Gastrocnemius medialis (tissue), 4 donors: Measurements from ENCODE around the gene CYP19A1. TPM values are rescaled to one million over a fixed set of nuclear protein-coding genes. Genes with fewer than 3 reads are reported as not detected.

Experiments
- ATAC-seq, 2 donors: fragments of 150-250 bp; one replicate each; pipeline ENCODE4 v1.9.1; 2016
- DNase-seq, 2 donors: peaks; one replicate each; pipeline ENCODE4 v3.0.0-alpha.2; 2019
- H3K27ac ChIP-seq, 4 donors: fragments of 200-600 bp; sonication (generic); 1 replicate in 1 of 4; 2 replicates in 3 of 4; pipeline ENCODE4 v1.5.1; 2016 to 2018; ENCODE audit warnings: mild to moderate bottlenecking in 2 of 4, moderate library complexity in 1 of 4
- H3K27me3 ChIP-seq, 3 donors: fragments of 200-600 bp; sonication (generic) in 2 of 3; 1 replicate in 1 of 3; 2 replicates in 2 of 3; pipeline versions ENCODE4 v1.5.1 to v1.6.0; 2016 to 2019; ENCODE audit warnings: mild to moderate bottlenecking in 1 of 3, moderate library complexity in 1 of 3
- H3K36me3 ChIP-seq, 2 donors: fragments of 200-600 bp; sonication (generic) in 1 of 2; one replicate each; pipeline ENCODE4 v1.5.1; 2017 to 2018
- H3K4me1 ChIP-seq, 2 donors: fragments of 200-600 bp; sonication (generic) in 1 of 2; one replicate each; pipeline ENCODE4 v1.5.1; 2016 to 2017; ENCODE audit warnings: mild to moderate bottlenecking in 2 of 2
- H3K4me3 ChIP-seq, 4 donors: fragments of 200-600 bp; sonication (generic) in 3 of 4; 1 replicate in 1 of 4; 2 replicates in 3 of 4; pipeline ENCODE4 v1.5.1; 2016 to 2019; ENCODE audit warnings: mild to moderate bottlenecking in 2 of 4
- H3K9me3 ChIP-seq, 3 donors: fragments of 200-600 bp; sonication (generic) in 2 of 3; 1 replicate in 1 of 3; 2 replicates in 2 of 3; pipeline ENCODE4 v1.5.1; 2016 to 2019
- POLR2A ChIP-seq, 2 donors: fragments of 450-650 bp; IDR thresholded peaks; one replicate each; pipeline ENCODE4 v1.6.1; 2017; ENCODE audit warnings: antibody characterized with exemption in 2 of 2, mild to moderate bottlenecking in 2 of 2, moderate library complexity in 2 of 2
- in situ Hi-C, 4 donors: fragments of 200-750 bp; cut with MboI; loops; one replicate each; pipeline versions ENCODE4 v1.15.0 to v1.8.0; 2017; ENCODE audit warnings: low sequenced_read_pairs in 4 of 4
- intact Hi-C: fragments of 100-400 bp; cut with DNase I; formaldehyde crosslinking; loops from one replicate; pipeline ENCODE4 v1.15.1; 2023; ENCODE audit warnings: low total_unique reads
- total RNA-seq, 4 donors: library from RNA; depleted of rRNA; stranded (reverse); fragments of >200 nt; gene quantifications; one replicate each; pipeline versions ENCODE4 v1.1.0 to v1.2.3, GENCODE V29; 2016
- TF ChIP-seq, protein P1 (sequence below), 5 experiments: fragments of 450-650 bp in 3 of 5; fragments of 200-600 bp in 2 of 5; sonication (generic) in 2 of 5; IDR thresholded peaks in 4 of 5; conservative IDR thresholded peaks in 1 of 5; 1 replicate in 4 of 5; 2 replicates in 1 of 5; pipeline ENCODE4 v1.5.1; 2016 to 2019; ENCODE audit warnings: antibody characterized with exemption in 5 of 5, mild to moderate bottlenecking in 3 of 5, moderate library complexity in 3 of 5

The CYP19A1 gene
- total RNA-seq, 4 donors from 2014 or later = 0.68 to 0.75 (median 0.71) TPM; not detected in 1

DNA sequence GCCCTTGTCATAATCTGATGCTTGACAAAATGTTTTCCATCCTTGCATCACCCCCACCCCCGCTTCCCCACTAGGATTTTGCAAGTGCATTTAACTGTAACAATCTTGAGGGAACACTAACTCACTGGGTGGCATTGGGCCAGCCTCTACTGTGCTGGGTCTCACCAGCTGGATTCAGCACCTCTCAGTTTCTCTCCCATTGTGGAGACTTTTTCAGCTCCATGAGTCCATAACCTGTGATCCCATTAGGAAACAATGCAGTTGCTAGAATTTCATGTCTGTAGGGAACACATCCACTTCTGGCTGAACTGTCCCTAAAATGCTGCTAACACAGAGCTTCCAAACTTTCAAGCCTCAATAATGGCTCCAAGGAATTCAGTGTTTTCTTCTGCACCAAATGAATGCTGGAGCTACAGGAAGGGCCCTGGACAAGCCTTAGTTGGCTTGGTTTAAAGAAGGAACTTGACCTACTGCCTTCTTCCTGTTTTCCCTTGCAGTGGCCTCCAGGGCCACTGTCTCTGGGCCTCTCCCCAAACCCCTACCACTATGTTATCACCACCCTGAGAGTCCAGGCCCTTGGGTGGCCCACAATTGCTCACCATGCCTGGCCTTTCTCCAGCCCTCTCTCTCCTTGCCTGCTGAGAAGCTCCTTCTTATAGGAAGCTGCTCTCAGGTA is 15.6 kb downstream of the CYP19A1 start:
- DNase-seq = peak in 1 of 2 donors; percentile 49
- H3K27me3 ChIP-seq = no peaks in the 10 kb centered on the region
- no peaks in the 10 kb centered on the region for H3K4me1 ChIP-seq
- in situ Hi-C loops = no loop called here
- H3K27ac ChIP-seq = no peak overlapping the region
- TF ChIP-seq, protein P1, sequence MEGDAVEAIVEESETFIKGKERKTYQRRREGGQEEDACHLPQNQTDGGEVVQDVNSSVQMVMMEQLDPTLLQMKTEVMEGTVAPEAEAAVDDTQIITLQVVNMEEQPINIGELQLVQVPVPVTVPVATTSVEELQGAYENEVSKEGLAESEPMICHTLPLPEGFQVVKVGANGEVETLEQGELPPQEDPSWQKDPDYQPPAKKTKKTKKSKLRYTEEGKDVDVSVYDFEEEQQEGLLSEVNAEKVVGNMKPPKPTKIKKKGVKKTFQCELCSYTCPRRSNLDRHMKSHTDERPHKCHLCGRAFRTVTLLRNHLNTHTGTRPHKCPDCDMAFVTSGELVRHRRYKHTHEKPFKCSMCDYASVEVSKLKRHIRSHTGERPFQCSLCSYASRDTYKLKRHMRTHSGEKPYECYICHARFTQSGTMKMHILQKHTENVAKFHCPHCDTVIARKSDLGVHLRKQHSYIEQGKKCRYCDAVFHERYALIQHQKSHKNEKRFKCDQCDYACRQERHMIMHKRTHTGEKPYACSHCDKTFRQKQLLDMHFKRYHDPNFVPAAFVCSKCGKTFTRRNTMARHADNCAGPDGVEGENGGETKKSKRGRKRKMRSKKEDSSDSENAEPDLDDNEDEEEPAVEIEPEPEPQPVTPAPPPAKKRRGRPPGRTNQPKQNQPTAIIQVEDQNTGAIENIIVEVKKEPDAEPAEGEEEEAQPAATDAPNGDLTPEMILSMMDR (IDR thresholded peaks at IDR 0.05 in 4 of 5, conservative IDR thresholded peaks at IDR 0.05 in 1 of 5) = no peak
- no peak for TF ChIP-seq POLR2A (IDR thresholded peaks at IDR 0.05)
- H3K36me3 ChIP-seq = no peaks in the 10 kb centered on the region
- H3K4me3 ChIP-seq = no peak overlapping the region
- intact Hi-C loops = no loop called here
- peak; percentile 41 to 63 for ATAC-seq
- no peaks in the 10 kb centered on the region for H3K9me3 ChIP-seq

- Histone ChIP-seq H3K4me3 (no peak overlapping the region), H3K4me1 (no peaks in the 10 kb centered on the region), H3K27me3 (no peaks in the 10 kb centered on the region), H3K9me3 (no peaks in the 10 kb centered on the region), H3K27ac (no peak overlapping the region), H3K36me3 (no peaks in the 10 kb centered on the region)
- in situ Hi-C loops = no loop called here
- intact Hi-C loops = no loop called here
- TF ChIP-seq POLR2A (IDR thresholded peaks at IDR 0.05) = no peak
- TF ChIP-seq, protein P1 (IDR thresholded peaks at IDR 0.05 in 4 of 5, conservative IDR thresholded peaks at IDR 0.05 in 1 of 5) = no peak
- no peak for DNase-seq
- ATAC-seq = no peak
These were observed 17.1 kb downstream of the CYP19A1 start for GRCh38 chr15:51321316-51321715.

DNA sequence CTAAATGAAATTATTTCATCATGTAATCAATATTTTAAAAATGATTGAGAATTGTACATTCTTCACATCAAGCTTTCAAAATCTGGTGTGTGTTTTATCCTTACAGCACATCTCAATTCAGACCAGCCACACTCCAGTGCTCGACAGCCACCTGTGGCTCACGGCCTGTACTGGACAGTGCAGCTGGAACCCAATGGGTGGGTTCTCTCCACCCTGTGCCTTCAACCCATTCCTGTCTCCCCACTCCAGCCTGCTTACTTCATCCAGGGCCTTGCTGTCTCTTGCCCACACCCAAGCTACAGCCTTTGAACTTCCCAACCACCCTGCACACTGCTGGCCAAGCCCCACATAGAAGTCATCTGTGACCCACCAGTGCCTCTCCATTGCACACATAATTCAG is 17.6 kb downstream of the CYP19A1 start:
- Histone ChIP-seq H3K27ac (no peak overlapping the region), H3K9me3 (no peaks in the 10 kb centered on the region), H3K27me3 (no peaks in the 10 kb centered on the region), H3K4me1 (no peaks in the 10 kb centered on the region), H3K4me3 (no peak overlapping the region), H3K36me3 (no peaks in the 10 kb centered on the region)
- TF ChIP-seq, protein P1 (IDR thresholded peaks at IDR 0.05 in 4 of 5, conservative IDR thresholded peaks at IDR 0.05 in 1 of 5) = no peak
- intact Hi-C loops (no loop called here), in situ Hi-C loops (no loop called here)
- ATAC-seq = no peak
- no peak for DNase-seq

DNA sequence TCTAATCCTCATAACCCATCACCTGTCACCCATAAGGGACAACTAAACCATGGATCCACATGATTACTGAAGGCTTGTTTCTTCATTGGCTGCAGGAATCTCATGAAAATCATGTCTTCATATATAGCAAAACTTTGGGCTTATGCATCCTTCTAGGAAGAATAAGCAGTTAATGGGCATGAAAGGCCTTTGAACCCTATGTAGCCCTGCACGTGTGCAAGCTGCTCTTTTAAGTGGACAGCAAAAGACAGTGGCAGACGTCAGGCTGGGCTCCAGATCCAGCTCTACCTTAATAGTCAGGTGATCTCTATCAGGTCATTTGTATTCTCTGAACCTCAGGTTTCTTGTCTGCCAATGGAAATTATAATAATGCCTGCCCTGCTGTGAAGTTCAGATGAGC is 18.9 kb downstream of the CYP19A1 start:
- in situ Hi-C loops = no loop called here
- TF ChIP-seq, protein P1 (IDR thresholded peaks at IDR 0.05 in 4 of 5, conservative IDR thresholded peaks at IDR 0.05 in 1 of 5) = no peak
- no peak for TF ChIP-seq POLR2A (IDR thresholded peaks at IDR 0.05)
- H3K27me3 ChIP-seq = no peaks in the 10 kb centered on the region
- no peak overlapping the region for H3K4me3 ChIP-seq
- H3K4me1 ChIP-seq = no peaks in the 10 kb centered on the region
- H3K27ac ChIP-seq = no peak overlapping the region
- intact Hi-C loops = no loop called here
- no peaks in the 10 kb centered on the region for H3K36me3 ChIP-seq
- no peaks in the 10 kb centered on the region for H3K9me3 ChIP-seq
- ATAC-seq (no peak), DNase-seq (no peak)
